SKM-1 treated with dmso at 0.1 percent for 144 hours (cell line): ENCODE results near the gene HSD11B1.

Experiments
- DNase-seq: peaks from one replicate; lab custom pipeline; 2025; ENCODE audit not compliant: unreplicated experiment; lab: John Stamatoyannopoulos, UW

The HSD11B1 gene

GRCh38 chr1:209704584-209704983 is at the start of gene HSD11B1:
Gene HSD11B1 (plus strand): TSS chr1:209704846. CDS start chr1:209704943, 97 bp downstream.
- no peak for DNase-seq

DNA sequence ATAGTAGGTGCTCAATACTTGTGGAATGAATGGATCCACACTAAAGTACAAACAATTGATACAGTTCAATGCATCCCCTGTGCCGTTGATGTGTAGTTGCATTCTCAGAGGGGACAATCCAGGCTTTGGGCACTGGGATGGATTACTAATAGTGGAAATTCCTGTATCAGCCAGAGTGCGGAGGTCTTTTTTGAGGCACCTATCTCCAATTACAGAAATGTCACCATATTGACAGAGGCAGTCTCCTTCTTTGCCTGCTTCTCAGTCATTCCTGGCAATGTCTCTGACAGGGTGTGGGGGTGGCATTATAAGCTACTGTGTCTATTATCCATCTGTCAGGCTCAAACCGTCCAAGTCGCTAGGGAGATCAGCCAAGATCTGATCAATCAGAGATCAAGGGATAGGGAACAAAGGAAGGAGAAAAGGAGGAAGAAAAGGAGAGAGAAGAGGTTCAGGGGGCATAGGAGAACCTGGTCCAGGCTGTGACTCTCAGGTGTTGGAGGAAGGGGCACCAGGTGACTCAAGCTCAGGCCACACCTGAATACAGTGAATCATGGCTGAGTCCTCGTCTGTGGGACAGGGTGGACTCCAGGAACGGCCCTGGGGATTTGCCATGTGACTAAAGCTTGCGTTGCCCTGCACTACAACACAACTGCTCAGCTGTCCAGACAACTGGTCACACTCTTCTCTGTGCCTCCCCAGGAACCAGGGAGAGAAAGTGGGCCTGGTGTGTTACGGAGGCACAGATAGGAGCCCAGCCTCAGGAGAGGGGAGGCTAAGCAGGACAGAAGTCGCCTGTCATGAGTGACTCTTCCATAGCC is 49.0 kb upstream of the HSD11B1 start:
- no peak for DNase-seq

GRCh38 chr1:209657140-209657879 is 47.3 kb upstream of the HSD11B1 start:
- DNase-seq, result peak; percentile 46

DNA sequence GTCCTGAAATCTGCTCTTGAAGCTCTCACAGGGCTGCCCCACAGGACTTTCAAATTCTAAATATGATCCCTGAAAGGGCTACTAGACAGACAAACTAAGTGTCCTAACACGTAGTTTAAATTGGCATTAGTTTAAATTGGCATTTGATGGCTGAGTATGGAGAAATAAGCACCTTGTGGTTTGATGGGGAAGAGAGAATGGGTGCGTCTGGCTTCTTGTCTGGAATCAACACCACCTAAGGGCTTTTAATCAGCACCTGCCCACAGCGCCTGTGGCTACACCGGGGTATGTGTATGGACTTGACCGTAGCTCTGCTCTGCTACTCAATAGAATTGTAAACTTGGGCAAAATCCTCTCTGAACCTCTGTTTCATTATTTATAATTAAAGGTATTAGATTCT is 46.7 kb upstream of the HSD11B1 start:
- no peak for DNase-seq

- peak; percentile 93 for DNase-seq
Observed at GRCh38 chr1:209659909-209660308, 44.7 kb upstream of the HSD11B1 start.

DNA sequence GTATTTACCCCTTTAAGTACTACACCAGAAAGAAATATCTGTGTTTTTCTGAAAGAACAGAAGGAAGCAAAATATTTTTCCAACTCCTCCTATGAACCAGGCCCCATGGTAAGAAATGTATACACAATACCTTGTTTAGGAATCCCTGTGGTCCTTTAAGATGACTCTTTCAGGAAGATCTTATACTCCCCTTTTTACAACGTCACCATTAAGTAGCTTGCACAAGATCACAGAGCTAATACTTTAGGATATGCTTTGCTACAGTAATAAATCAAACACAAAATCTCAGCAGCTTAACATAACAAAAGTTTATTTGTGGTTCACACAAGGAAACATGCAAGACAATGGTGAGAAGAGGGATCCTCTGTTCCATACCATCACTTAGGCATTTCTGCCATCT is 43.6 kb upstream of the HSD11B1 start:
- DNase-seq, result no peak

DNA sequence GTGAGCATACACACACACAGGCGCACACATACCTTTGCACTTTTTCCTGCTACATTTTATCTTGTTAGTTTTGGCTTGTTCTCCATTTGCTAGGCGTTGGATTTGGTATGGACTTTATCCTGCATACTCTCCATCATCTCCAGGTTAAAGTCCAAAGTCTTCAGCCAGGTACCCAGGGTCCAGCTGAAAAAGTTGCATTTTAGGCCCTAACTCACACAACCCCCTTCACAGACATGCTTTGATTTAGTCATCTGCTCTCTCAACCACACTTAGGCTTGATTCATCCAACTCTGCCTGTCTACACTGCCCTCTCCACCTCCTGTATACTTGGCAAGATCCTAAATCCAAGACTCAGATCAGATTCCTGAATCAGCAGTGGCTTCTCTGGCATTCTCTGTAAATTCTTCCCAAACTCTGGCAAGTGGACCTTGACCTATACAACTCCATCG is 41.7 kb upstream of the HSD11B1 start:
- no peak for DNase-seq

DNA sequence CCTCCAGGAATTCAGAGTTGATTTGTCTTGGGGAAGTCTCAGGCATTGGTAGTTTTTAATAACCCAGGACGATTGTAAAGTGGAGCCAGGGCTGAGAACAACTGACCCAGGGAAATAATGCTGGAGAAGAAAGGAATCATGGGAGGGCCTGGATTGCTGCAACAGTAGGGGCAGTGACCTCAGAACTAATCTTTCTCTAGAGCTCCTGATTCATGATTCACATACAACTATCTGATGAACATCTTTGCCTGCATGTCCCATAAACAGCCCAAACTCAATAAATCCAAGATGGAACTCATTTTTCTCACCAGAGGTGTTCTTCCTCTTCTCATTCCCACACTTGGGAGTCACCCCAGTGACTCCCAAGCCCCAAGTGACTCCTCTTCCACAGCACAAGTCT is 37.5 kb upstream of the HSD11B1 start:
- DNase-seq, result no peak

DNA sequence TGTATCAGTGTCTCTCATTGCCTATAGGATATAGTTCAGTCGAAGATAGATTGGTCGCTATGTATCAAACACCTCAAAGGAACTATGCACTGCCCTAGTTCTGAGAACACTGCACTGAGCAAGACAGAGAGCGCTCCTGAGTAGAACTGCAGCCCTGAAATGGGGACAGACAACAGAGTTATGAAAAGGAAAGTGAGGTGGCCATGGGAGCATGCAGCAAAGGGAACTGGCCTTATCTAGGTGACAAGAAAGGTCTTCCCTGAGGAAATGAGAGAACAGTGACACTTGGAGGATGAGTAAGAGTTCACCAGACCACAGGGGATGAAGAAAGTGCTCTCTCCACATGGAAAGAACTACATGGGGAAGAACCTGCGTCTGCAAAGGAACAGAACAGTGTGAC is 36.9 kb upstream of the HSD11B1 start:
- DNase-seq, result no peak

- DNase-seq, result no peak
Observed at GRCh38 chr1:209670441-209671082, 34.1 kb upstream of the HSD11B1 start.

GRCh38 chr1:209672705-209673630 is 31.7 kb upstream of the HSD11B1 start:
- peak; percentile 79 for DNase-seq

DNA sequence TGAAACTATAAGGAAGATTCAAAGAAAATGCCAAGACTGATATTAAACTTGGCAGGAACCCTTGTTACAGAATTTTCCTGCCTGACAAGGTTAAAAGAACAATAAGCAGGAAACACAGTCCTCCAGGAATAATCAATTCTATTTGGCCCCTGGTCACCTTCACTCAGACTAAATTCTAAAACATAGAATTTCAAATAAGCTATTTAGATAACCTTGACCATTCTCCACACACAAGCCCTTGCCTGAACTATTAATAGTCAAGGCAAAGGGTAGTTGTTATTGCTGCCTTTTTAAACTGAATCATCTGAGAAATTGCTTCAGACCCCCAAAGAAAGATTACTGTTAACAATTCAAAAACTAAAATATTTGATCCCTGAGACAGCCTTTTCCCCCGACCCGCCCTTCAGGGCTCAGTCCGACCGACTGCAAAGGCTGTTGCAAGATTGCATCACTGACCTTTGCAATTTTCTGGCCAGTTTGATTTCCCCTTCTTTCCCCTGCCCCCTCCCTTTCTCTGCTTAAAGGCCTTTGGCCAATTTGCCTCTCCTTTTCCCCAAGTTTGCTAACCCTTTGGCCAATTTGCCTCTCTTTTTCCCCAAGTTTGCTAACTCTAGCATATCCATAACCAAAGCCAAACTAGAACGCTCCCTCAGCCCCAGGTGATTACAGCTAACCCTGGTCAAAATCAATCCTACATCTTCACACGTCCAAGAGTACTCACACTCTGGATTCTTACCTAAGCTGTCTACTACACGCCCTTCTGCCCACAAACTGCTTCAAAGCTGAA is 30.8 kb upstream of the HSD11B1 start:
- peak; percentile 77 for DNase-seq

GRCh38 chr1:209674957-209675564 is 29.6 kb upstream of the HSD11B1 start, which contains the start of gene G0S2:
Gene G0S2 (plus strand): TSS chr1:209675412. CDS start chr1:209675685, 273 bp downstream.
- no peak for DNase-seq

- no peak for DNase-seq
Observed at GRCh38 chr1:209675565-209676154, 29.0 kb upstream of the HSD11B1 start.

DNA sequence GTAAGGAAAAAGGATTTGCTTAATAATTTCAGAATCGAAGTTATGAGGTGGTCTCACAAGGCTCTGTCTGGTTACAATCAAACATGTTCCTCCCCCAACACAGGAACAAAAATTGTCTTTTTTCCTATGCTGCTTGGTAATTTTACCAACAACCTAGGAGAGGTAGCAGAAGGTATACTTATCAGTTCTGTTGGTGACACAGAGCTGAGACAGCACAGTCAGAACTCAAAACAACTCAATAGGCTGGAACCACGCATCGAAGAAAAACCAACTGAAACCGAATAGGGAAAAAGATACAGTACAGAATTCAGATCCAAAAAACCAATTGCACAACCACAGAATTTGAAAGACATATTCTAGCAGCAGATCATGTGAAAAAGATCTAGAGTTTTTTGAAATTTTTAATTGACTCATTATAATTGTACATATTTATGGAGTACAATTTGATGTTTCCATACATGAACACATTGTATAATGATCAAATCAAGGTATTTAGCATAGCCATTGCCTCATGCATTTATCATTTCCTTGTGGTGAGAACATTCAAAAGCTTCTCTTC is 25.6 kb upstream of the HSD11B1 start:
- no peak for DNase-seq

DNA sequence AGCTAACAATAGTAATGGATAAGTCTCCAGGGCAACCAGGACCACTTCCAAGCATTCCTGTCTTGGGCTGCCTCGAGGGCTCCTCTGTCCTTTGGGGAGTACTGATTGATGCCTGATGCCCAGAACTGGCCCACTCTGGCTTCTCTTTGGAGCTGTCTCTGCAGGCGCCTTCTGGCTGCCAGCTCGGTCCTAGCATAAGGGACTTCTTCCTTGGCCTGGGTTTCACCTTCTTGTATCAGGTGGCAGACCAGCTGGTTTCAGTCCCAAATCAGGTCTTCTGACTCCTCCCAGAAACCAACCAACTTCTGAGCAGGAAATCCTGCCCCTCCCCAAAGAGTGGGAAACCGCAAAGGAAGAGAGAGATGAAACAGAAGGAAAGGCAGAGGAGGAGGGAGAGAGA is 18.8 kb upstream of the HSD11B1 start:
- no peak for DNase-seq

DNA sequence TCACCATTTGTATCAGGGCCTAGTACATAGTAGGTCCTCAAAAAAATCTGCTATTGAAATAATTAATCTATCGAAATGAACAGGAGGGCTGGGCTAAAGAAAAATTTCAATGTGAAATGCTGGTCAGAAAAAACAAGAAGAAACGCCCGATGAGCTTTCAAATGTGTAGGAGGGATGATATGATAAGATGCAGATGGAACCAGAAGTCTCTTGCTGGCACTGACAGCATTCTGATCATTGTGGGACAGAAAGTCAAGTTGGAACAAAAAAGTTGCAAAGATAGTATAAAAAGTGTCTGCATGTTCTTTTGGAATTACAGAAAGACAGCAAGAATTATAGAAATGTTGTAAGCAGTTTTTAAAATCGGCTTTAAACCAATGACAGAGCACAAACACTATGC is 18.3 kb upstream of the HSD11B1 start:
- DNase-seq, result no peak

- no peak for DNase-seq
Observed at GRCh38 chr1:209688746-209689234, 15.9 kb upstream of the HSD11B1 start.
